Cardiac muscle cell (in vitro differentiated cells and primary cell): ENCODE results near the gene KIDINS220. TPM values are rescaled to one million over a fixed set of nuclear protein-coding genes. Genes with fewer than 3 reads are reported as not detected.

Source experiments
- DNase-seq, 2 donors: peaks; one replicate each; pipeline versions ENCODE4 v3.0.0 to v3.0.0-alpha.2; 2010 to 2017; ENCODE audit warnings: low read depth in 1 of 2, low spot score in 1 of 2
- H3K27ac ChIP-seq: fragments of 200-600 bp; sonication (generic); 2 replicates; pipeline ENCODE4 v1.5.1; 2016
- H3K27me3 ChIP-seq: fragments of 200-600 bp; sonication (generic); 2 replicates; pipeline ENCODE4 v1.6.0; 2016; ENCODE audit warnings: control low read depth
- H3K36me3 ChIP-seq: fragments of 200-600 bp; sonication (generic); 2 replicates; pipeline ENCODE4 v1.5.1; 2016; ENCODE audit warnings: control low read depth
- H3K4me1 ChIP-seq: fragments of 200-600 bp; sonication (generic); 2 replicates; pipeline ENCODE4 v1.8.1; 2017; ENCODE audit warnings: low read depth, mild to moderate bottlenecking, mixed run types
- H3K4me3 ChIP-seq: fragments of 200-600 bp; sonication (generic); 2 replicates; pipeline ENCODE4 v1.5.1; 2016; ENCODE audit warnings: mild to moderate bottlenecking
- H3K9me3 ChIP-seq: fragments of 200-600 bp; sonication (generic); 2 replicates; pipeline ENCODE4 v1.5.1; 2017; ENCODE audit warnings: low read depth, mild to moderate bottlenecking, control low read depth
- polyA plus RNA-seq: library from polyadenylated mRNA; unstranded; fragments of >200 nt; fragmentation: Nextera tagmentation; extraction: Ambion mirVana; gene quantifications from 2 replicates; pipeline ENCODE4 v1.2.1, GENCODE V29; 2016
- total RNA-seq: library from RNA; depleted of rRNA; stranded (reverse); fragments of >200 nt; gene quantifications from 2 replicates; pipeline ENCODE4 v1.2.3, GENCODE V29; 2016
- TF ChIP-seq, protein P1 (sequence below): IDR thresholded peaks from 2 replicates; pipeline ENCODE4 v1.5.1; 2012; ENCODE audit warnings: low read depth, mild to moderate bottlenecking, low read length

The KIDINS220 gene
- total and polyA plus RNA-seq, 2 experiments from 2014 or later, result 43.0 to 127 TPM

DNA sequence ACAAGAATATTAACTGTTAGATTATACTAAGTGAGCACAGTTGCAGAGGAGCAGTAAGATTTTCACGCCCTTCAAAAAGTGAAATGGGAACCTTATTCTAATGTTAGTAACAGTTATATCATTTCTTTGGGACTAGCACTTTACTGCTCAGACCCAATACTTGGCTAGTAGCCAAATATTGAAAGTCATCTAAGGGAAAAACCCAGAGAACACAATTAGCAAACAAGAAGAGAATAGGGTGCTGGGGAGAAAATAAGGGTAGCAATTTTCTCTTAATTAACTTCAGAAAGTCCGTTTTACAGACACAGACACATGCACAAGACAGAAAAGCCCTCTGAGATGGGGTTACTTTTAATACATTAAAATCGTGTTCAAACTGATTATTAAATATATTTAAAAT is 83.8 kb downstream of the KIDINS220 start:
- TF ChIP-seq, protein P1, sequence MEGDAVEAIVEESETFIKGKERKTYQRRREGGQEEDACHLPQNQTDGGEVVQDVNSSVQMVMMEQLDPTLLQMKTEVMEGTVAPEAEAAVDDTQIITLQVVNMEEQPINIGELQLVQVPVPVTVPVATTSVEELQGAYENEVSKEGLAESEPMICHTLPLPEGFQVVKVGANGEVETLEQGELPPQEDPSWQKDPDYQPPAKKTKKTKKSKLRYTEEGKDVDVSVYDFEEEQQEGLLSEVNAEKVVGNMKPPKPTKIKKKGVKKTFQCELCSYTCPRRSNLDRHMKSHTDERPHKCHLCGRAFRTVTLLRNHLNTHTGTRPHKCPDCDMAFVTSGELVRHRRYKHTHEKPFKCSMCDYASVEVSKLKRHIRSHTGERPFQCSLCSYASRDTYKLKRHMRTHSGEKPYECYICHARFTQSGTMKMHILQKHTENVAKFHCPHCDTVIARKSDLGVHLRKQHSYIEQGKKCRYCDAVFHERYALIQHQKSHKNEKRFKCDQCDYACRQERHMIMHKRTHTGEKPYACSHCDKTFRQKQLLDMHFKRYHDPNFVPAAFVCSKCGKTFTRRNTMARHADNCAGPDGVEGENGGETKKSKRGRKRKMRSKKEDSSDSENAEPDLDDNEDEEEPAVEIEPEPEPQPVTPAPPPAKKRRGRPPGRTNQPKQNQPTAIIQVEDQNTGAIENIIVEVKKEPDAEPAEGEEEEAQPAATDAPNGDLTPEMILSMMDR, result no peak
- Histone ChIP-seq H3K4me1 (no peaks in the 10 kb centered on the region), H3K9me3 (no peaks in the 10 kb centered on the region), H3K27me3 (no peaks in the 10 kb centered on the region), H3K4me3 (no peak overlapping the region), H3K27ac (no peak overlapping the region), H3K36me3 (peaks cover 9% of the 10 kb centered on the region)
- peak in 1 of 2 donors; percentile 11 for DNase-seq

DNA sequence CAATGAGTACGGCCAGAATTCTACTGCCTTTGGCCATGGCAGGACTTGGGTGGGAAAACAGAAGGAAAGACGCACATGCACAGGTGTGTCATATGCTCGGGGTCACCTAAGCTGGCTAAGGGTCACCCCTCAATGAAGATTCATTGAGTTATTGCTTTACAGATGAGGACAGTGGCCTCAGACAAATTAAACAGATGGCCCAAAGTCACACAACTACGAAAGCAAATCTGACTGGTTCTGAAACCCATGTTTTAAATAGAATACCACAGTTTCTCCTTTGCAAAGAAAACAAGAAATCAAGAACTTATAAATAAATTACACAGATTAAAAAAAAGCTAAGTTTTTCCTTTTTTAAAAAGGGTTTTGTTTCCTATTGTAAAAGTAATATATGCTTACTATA is 85.0 kb downstream of the KIDINS220 start:
- Histone ChIP-seq H3K4me3 (no peak overlapping the region), H3K27ac (no peak overlapping the region), H3K36me3 (peaks cover 12% of the 10 kb centered on the region), H3K9me3 (no peaks in the 10 kb centered on the region), H3K27me3 (no peaks in the 10 kb centered on the region), H3K4me1 (no peaks in the 10 kb centered on the region)
- no peak for DNase-seq
- TF ChIP-seq, protein P1, result no peak

DNA sequence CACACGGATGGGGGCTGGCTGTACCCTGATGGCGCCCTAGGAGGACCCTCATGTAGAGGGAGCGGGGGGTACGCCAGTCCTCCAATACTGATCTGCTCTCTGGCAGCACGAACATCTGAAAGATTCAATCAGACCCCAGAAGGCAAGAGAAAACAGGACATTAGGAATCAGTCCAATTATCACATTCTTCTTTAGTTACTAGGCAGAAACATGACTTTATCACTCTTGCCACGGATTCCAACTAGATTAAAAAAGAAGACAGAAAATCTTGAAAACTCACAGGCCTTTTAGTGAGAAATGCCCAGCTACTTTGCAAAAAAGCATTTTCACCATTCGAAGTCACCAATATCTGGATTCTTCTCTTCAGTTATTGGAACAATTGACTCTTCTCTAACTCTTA is 87.2 kb downstream of the KIDINS220 start:
- H3K4me1 ChIP-seq, result no peaks in the 10 kb centered on the region
- no peaks in the 10 kb centered on the region for H3K27me3 ChIP-seq
- TF ChIP-seq, protein P1, result no peak
- H3K9me3 ChIP-seq, result no peaks in the 10 kb centered on the region
- H3K36me3 ChIP-seq, result peaks cover 10% of the 10 kb centered on the region
- peak in 1 of 2 donors; percentile 5 for DNase-seq
- H3K4me3 ChIP-seq, result no peak overlapping the region
- H3K27ac ChIP-seq, result no peak overlapping the region

DNA sequence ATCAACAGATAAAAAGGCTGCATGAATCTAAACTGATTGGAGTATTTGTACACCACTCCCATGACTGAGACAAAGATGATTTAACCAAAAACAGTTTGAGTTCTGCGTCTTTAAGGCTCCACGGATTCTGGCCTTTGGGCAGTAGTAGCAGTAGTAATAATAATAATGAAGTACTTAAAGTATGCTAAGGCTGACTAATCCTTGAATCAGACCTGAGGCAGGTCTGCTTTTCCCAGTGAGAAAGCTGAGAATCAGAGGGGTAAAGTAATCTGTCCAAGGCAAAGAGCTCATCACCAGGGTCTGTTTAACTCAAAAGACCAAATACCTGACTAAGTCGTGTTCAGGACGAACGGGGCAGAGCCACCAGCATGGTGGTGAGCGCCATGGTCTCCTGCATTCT is 94.2 kb downstream of the KIDINS220 start:
- H3K27ac ChIP-seq, result no peak overlapping the region
- no peaks in the 10 kb centered on the region for H3K4me1 ChIP-seq
- H3K27me3 ChIP-seq, result no peaks in the 10 kb centered on the region
- H3K4me3 ChIP-seq, result no peak overlapping the region
- TF ChIP-seq, protein P1, result no peak
- no peak for DNase-seq
- H3K9me3 ChIP-seq, result no peaks in the 10 kb centered on the region
- peaks cover 20% of the 10 kb centered on the region for H3K36me3 ChIP-seq

DNA sequence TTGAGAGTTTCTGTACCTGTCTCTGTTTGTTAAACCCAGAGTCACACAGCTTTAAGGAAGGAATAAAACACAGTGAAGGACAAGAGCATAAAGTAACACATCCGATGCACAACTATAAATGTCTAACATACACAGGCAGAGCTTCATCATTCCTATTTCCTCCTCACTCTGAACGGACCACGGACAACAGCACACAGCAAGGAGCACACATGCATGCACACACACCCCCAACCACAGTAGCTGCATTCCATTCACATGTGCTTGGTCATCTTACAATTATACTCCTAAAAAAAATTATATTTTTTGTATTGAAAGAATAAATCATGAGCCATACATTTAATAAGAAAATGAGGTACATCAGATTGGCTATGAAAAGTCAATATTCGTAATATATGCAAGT is 97.3 kb downstream of the KIDINS220 start:
- Histone ChIP-seq H3K27ac (no peak overlapping the region), H3K4me3 (no peak overlapping the region), H3K4me1 (no peaks in the 10 kb centered on the region), H3K9me3 (no peaks in the 10 kb centered on the region), H3K27me3 (no peaks in the 10 kb centered on the region), H3K36me3 (peaks cover 37% of the 10 kb centered on the region)
- no peak for DNase-seq
- TF ChIP-seq, protein P1, result no peak

DNA sequence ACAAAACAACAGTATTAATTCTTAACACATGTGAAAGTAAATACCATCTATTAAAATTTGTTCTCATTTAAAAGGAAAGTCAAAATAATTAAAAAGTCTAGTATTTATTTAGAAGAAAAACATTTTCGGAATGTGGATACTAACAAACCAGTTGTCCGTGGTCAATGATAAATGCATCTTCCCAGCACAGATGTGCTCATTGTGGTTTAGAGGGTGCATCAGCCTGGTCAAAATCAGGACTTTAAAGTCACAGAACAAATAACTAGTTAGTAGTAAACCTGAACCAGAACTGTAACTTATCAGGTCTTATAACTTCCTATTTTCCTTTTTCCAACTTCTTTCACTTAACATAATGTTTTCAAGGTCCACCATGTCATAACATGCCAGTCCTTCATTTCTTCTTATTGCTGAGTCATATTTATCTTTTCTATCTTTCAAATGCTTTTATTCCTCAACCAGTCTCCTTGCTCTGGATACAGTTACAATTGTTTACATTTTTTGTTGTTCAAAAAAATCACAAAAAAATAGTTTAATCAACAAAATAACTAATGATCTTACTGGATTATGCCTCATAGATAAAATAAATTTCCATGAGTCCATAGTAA is 99.7 kb downstream of the KIDINS220 start:
- no peak for DNase-seq
- Histone ChIP-seq H3K9me3 (no peaks in the 10 kb centered on the region), H3K4me3 (no peak overlapping the region), H3K4me1 (no peaks in the 10 kb centered on the region), H3K27me3 (no peaks in the 10 kb centered on the region), H3K27ac (no peak overlapping the region), H3K36me3 (peaks cover 60% of the 10 kb centered on the region)
- TF ChIP-seq, protein P1, result no peak
